HEK293T (cell line): ENCODE results near the gene CKMT2.
"Not testable (repeated sequence)": the region's sequence is repeated elsewhere in the genome, so short reads cannot be mapped to it uniquely, and the experiment has no call there.

Source experiments
- CTCF ChIA-PET: fragments of 350-600 bp; formaldehyde crosslinking; extraction: SDS; loops from one replicate; lab custom pipeline; 2021; ENCODE audit warnings: antibody characterized with exemption, inconsistent platforms; lab: Yijun Ruan, JAX
- POLR2A ChIA-PET: fragments of 350-600 bp; formaldehyde crosslinking; extraction: SDS; loops from one replicate; lab custom pipeline; 2020; ENCODE audit warnings: antibody characterized with exemption, inconsistent platforms; lab: Yijun Ruan, JAX
- DNase-seq: peaks from one replicate; pipeline ENCODE4 v3.0.0; 2012; ENCODE audit warnings: mixed read lengths; ENCODE audit errors: extremely low spot score
- ARNT ChIP-seq: fragments of 450-650 bp; IDR thresholded peaks from 2 replicates; pipeline ENCODE4 v1.6.1; 2017; ENCODE audit warnings: mild to moderate bottlenecking
- BHLHE40 ChIP-seq: fragments of 450-650 bp; IDR thresholded peaks from 2 replicates; pipeline ENCODE4 v1.6.1; 2016; ENCODE audit warnings: mild to moderate bottlenecking, moderate library complexity, borderline replicate concordance
- CTBP1 ChIP-seq: fragments of 450-650 bp; IDR thresholded peaks from 2 replicates; pipeline ENCODE4 v1.6.1; 2016; ENCODE audit warnings: borderline replicate concordance
- ELF4 ChIP-seq: fragments of 450-650 bp; IDR thresholded peaks from 2 replicates; pipeline ENCODE4 v1.6.1; 2017; ENCODE audit warnings: antibody characterized with exemption
- FOXA1 ChIP-seq: fragments of 450-650 bp; IDR thresholded peaks from 2 replicates; pipeline ENCODE4 v1.6.1; 2016; ENCODE audit warnings: mild to moderate bottlenecking
- FOXK2 ChIP-seq: fragments of 450-650 bp; IDR thresholded peaks from 2 replicates; pipeline ENCODE4 v1.6.1; 2016; ENCODE audit warnings: mild to moderate bottlenecking
- FOXM1 ChIP-seq: fragments of 450-650 bp; IDR thresholded peaks from 2 replicates; pipeline ENCODE4 v1.6.1; 2017; ENCODE audit warnings: mild to moderate bottlenecking, borderline replicate concordance
- HDGF ChIP-seq: fragments of 450-650 bp; IDR thresholded peaks from 2 replicates; pipeline ENCODE4 v1.6.1; 2017; ENCODE audit warnings: antibody characterized with exemption, borderline replicate concordance
- L3MBTL2 ChIP-seq: fragments of 450-650 bp; conservative IDR thresholded peaks from 2 replicates; pipeline ENCODE4 v1.6.1; 2016; ENCODE audit warnings: mild to moderate bottlenecking
- LEF1 ChIP-seq: fragments of 450-650 bp; IDR thresholded peaks from 2 replicates; pipeline ENCODE4 v1.6.1; 2017; ENCODE audit warnings: mild to moderate bottlenecking, borderline replicate concordance
- NFRKB ChIP-seq: fragments of 450-650 bp; IDR thresholded peaks from 2 replicates; pipeline ENCODE4 v1.6.1; 2016; ENCODE audit warnings: mild to moderate bottlenecking, moderate library complexity
- SP1 ChIP-seq: fragments of 450-650 bp; IDR thresholded peaks from 2 replicates; pipeline ENCODE4 v1.6.1; 2017
- SUZ12 ChIP-seq: fragments of 450-650 bp; IDR thresholded peaks from 2 replicates; pipeline ENCODE4 v1.6.1; 2016; ENCODE audit warnings: mild to moderate bottlenecking
- TARDBP ChIP-seq: fragments of 450-650 bp; IDR thresholded peaks from 2 replicates; pipeline ENCODE4 v1.6.1; 2016
- ZNF384 ChIP-seq: fragments of 450-650 bp; IDR thresholded peaks from 2 replicates; pipeline ENCODE4 v1.6.1; 2016
- TF ChIP-seq, protein P1 (sequence below): fragments of 450-650 bp; IDR thresholded peaks from 2 replicates; pipeline ENCODE4 v1.6.1; 2016

The CKMT2 gene

DNA sequence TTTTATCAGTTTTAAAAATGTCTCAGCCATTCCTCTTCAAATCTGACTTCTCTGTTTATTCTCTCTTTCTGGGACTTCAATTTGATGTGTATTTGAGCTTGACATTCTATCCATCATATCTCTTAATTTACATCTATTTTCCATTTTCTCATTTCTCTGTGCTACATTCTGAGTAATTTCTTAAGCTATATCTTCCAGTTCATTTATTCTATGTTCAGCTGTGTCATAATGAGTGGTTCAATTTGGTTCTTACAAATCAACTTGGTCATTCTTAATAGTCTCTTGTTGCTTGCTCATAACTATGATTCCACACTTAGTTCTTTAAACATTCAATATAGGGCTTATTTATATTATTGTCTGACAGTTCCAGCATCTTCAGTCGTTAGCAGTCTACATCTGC lies 16.9 kb downstream of the CKMT2 start:
- ChIA-PET POLR2A (interaction anchor here (1.7 kb wide), 1 partner anchor 51 kb away, joined by 4 read pairs; the partner anchor contains the start of gene ZCCHC9), CTCF (interaction anchor here (0.5 kb wide), 1 partner anchor 54 kb away, joined by 3 read pairs; no protein-coding TSS in a partner anchor)
- TF ChIP-seq FOXA1 (no peak), TARDBP (no peak), LEF1 (no peak), ARNT (no peak), SUZ12 (no peak)
- TF ChIP-seq, protein P1, sequence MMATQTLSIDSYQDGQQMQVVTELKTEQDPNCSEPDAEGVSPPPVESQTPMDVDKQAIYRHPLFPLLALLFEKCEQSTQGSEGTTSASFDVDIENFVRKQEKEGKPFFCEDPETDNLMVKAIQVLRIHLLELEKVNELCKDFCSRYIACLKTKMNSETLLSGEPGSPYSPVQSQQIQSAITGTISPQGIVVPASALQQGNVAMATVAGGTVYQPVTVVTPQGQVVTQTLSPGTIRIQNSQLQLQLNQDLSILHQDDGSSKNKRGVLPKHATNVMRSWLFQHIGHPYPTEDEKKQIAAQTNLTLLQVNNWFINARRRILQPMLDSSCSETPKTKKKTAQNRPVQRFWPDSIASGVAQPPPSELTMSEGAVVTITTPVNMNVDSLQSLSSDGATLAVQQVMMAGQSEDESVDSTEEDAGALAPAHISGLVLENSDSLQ: no peak
- DNase-seq: no peak

GRCh38 chr5:81251922-81252321 lies 18.8 kb downstream of the CKMT2 start:
- no peak for TF ChIP-seq ARNT
- no peak for TF ChIP-seq SUZ12
- TF ChIP-seq SP1: no peak
- TF ChIP-seq NFRKB: no peak
- TF ChIP-seq TARDBP: no peak
- TF ChIP-seq ZNF384: no peak
- no peak for TF ChIP-seq LEF1
- no peak for TF ChIP-seq HDGF
- no peak for TF ChIP-seq BHLHE40
- TF ChIP-seq FOXM1: no peak
- CTCF ChIA-PET: no interaction called here
- POLR2A ChIA-PET: no interaction called here
- DNase-seq: no peak

GRCh38 chr5:81252904-81253303 lies 19.8 kb downstream of the CKMT2 start:
- POLR2A ChIA-PET: no interaction called here
- DNase-seq: no peak
- no peak for TF ChIP-seq LEF1
- TF ChIP-seq FOXK2: no peak
- no peak for TF ChIP-seq FOXM1
- TF ChIP-seq, protein P1: no peak
- TF ChIP-seq FOXA1: no peak
- TF ChIP-seq L3MBTL2: no peak
- no peak for TF ChIP-seq SUZ12
- no peak for TF ChIP-seq TARDBP
- no peak for TF ChIP-seq CTBP1
- TF ChIP-seq SP1: no peak
- no peak for TF ChIP-seq ELF4
- CTCF ChIA-PET: interaction anchor here (0.6 kb wide), 1 partner anchor 1767 kb away, joined by 3 read pairs; no protein-coding TSS in a partner anchor

DNA sequence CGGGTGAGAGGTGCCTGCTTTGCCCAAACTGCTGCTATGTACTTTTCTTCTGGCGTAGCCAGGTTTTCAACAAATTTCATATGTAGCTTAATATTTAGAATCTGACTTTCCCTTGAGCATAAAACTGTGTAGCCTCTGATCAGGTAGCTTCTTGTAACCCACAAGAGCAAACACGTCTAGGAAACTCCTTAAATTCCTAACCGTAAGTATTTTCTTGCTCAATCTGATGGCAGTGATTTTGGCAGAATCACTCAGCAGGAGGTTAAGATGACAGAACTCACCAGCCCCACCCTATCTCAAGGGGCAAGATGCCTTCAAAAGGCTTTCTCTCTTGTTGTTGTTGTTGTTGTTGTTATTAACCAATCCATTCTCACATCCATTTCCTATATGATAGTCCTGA lies 20.8 kb downstream of the CKMT2 start:
- no peak for TF ChIP-seq ARNT
- no peak for TF ChIP-seq SUZ12
- TF ChIP-seq CTBP1: no peak
- TF ChIP-seq SP1: no peak
- no peak for TF ChIP-seq BHLHE40
- no peak for TF ChIP-seq FOXK2
- no peak for TF ChIP-seq LEF1
- TF ChIP-seq, protein P1: no peak
- no peak for TF ChIP-seq TARDBP
- no peak for TF ChIP-seq FOXA1
- no peak for TF ChIP-seq L3MBTL2
- no peak for TF ChIP-seq NFRKB
- TF ChIP-seq FOXM1: no peak
- POLR2A ChIA-PET: no interaction called here
- no peak for DNase-seq
- CTCF ChIA-PET: interaction anchor here (0.6 kb wide), 1 partner anchor 1768 kb away, joined by 3 read pairs; no protein-coding TSS in a partner anchor

GRCh38 chr5:81254886-81255559 lies 21.9 kb downstream of the CKMT2 start:
- CTCF ChIA-PET: no interaction called here
- POLR2A ChIA-PET: no interaction called here
- TF ChIP-seq SUZ12 (no peak), L3MBTL2 (no peak), FOXM1 (no peak), SP1 (no peak), BHLHE40 (no peak), FOXA1 (no peak), CTBP1 (no peak), NFRKB (no peak), ARNT (no peak), FOXK2 (no peak), ELF4 (no peak), TARDBP (no peak), LEF1 (no peak), HDGF (no peak), ZNF384 (no peak)
- TF ChIP-seq, protein P1: no peak
- no peak for DNase-seq

DNA sequence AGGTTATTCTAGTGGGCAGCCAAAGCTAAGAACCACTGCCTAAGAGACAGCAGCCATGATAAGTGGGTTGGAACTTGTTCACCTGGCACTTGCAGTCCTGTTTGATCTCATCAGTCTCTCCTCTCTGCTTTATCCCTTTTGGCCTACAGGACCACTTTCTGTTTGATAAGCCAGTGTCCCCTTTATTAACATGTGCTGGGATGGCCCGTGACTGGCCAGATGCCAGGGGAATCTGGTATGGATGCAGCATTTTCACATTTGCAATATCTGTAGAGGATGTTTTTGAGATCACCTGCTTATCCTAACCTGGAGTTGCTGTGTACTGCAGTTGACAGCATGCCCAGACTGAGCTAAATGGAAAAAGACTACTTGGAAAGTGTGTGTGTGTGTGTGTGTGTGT lies 23.6 kb downstream of the CKMT2 start:
- no peak for TF ChIP-seq ZNF384
- no peak for TF ChIP-seq LEF1
- no peak for TF ChIP-seq SP1
- no peak for TF ChIP-seq NFRKB
- TF ChIP-seq BHLHE40: no peak
- TF ChIP-seq FOXM1: no peak
- TF ChIP-seq, protein P1: no peak
- TF ChIP-seq FOXA1: no peak
- TF ChIP-seq L3MBTL2: no peak
- no peak for TF ChIP-seq ELF4
- no peak for TF ChIP-seq TARDBP
- no peak for TF ChIP-seq HDGF
- TF ChIP-seq CTBP1: no peak
- no peak for TF ChIP-seq SUZ12
- TF ChIP-seq FOXK2: no peak
- no peak for TF ChIP-seq ARNT
- POLR2A ChIA-PET: no interaction called here
- CTCF ChIA-PET: no interaction called here
- DNase-seq: no peak

GRCh38 chr5:81262796-81263195 lies 29.7 kb downstream of the CKMT2 start:
- CTCF ChIA-PET, POLR2A ChIA-PET, DNase-seq: not testable (repeated sequence)
